G401.6 (cell line): Measurements from ENCODE around the gene NAA15.
"Not testable (repeated sequence)": the region's sequence is repeated elsewhere in the genome, so short reads cannot be mapped to it uniquely, and the experiment has no call there.

Experiments
- FAIRE-seq: peaks from 2 replicates; lab custom pipeline; 2012; peaks lifted over from hg19 to GRCh38; lab: Jason Lieb, UNC

Gene NAA15

GRCh38 chr4:139299536-139299935, 1.8 kb upstream of the NAA15 start:
- no peak for FAIRE-seq

- peak; percentile 74 for FAIRE-seq
Observed at GRCh38 chr4:139300431-139301112, 733 bp upstream of the NAA15 start.

DNA sequence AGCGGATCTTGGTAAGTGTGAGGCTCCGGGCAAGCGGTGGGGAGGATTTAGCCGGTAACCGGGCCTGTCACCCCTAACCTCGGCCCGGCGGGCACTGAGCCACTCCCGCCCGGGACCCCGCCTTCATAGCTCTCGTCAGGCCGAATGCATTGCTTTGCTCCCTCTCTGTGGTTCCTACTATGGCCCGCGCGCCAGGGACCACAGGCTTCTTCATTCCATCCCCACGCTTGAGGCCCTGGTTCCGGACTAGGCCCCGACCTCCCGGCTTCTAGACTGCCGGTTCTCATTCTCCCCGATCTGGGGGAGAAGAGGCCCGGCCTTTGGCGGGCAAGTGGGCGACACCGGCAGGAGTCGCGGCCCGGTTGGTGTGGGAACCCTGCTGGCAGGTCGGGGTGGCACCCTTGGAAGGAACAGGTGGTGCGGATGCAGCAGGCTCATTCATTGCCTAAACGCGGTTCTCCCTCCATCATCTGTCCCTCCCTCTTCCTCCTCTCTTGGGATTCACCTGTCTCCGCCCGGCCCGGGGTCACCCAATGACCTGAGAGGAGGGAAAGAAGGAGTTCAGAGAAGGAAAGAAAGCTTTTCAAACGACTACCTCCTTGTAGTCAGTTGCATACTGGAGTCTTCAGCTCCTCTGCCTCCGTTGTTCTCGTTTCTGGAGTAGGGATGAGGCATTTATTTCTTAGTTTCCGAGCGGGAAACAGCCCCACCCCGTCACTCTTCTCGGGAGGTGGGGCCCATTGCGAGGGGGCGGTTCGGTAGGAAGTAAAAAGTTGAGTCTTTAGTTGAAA, 711 bp downstream of the NAA15 start, which contains the start of gene NDUFC1:
Gene NDUFC1, minus strand, starts transcription at position 657 of the 791 bp plus-strand sequence. CDS start 6,679 bp downstream, outside the sequence.
- FAIRE-seq, result peak; percentile 53

- no peak for FAIRE-seq
Observed at GRCh38 chr4:139304920-139305319, 3.6 kb downstream of the NAA15 start.

DNA sequence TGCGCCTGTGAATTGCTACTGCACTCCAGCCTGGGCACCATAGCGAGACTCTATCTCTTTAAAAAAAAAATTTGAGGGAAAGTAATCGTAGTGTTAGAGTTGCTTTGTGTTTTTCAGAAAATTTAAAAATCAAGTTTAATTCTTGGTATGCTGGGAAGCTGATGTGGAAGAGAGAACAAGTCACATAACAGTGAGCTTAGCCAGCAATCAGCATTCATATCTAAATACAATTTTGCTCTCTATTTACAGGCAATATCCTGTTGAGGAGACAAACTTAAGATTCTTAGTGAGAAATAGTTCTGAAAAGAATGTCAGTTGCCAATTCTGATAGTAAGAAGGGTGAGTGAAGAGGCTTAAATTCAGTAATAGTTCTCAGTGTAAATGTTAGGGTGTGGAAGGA, 10.6 kb downstream of the NAA15 start:
- FAIRE-seq, result no peak

DNA sequence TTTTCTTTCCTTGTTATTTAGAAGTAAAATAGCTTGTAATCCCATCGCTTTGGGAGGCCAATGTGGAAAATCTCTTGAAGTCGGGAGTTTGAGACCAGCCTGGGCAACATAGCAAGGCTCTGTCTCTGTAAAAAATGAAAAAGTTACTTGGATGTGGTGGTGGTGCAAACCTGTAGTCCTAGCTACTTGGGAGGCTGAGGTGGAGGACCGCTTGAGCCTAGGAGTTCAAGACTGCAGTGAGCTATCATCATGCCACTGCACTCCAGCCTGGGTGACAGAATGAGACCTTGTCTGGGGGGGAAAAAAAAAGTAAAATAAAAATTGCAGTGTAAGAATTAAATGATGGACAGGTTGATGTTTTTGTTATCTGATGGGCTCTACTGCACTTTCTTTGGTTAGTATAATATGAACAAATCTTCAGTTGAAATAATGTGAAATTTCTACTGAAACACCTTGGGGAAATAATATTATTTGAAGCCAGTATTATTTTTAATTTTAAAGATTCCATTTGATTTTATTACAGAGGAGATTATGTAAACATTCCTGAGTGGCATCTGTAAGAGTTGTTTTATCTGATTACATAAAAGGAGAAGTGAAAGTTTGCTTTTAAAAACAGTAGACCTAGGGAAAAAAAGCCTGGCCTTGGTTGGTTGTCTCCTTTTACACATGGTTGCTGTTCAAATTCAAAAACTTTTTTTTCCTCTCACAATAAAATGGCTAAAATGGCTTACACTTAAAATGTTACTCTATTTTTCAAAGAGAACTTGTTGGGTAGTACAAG, 11.4 kb downstream of the NAA15 start:
- no peak for FAIRE-seq

DNA sequence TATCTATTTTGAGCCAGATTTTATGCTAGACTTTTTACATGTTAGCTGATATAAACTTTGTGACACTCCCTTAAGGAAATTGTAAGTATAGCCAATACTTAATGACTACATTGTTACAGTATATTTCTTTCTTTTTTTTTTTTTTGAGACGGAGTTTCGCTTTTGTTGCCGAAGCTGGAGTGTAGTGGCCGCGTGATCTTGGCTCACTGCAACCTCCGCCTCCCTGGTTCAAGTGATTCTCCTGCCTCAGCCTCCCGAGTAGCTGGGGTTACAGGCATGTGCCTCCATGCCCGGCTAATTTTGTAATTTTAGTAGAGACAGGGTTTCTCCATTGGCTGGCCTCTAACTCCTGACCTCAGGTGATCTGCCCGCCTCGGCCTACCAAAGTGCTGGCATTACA, 12.1 kb downstream of the NAA15 start:
- FAIRE-seq, result not testable (repeated sequence)

DNA sequence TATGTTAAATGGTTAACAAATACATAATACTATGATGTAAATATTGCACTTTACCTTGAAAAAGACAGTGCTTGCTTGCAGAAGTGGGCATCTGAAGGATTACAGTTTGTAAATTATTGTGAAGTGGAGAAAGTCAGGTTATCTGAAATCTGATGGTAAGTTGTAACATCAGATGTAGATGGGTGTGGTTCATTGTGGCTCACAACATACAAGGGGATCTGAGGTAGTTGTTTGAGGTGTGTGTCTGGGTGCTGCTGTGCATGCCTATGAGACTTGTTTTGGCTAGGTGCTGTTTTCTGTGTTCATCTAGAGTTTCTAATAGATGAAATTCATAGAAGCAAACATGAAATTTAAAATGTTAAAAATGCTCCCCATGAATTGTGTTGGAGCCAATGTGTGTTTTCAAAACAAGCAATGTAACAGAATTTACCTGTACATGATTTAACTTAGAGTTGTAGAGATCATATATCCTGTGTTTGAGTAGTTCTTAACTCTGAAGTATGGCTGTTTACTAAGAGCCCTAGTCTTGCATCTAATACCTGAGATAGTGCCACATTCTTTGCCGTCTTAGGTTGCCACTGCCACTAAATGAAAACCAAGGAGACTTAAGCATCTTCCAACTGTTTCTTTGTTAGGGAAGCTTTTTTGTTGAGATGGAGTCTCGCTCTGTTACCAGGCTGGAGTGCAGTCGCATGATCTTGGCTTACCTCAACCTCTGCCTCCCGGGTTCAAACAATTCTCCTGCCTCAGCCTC, 12.9 kb downstream of the NAA15 start:
- no peak for FAIRE-seq

DNA sequence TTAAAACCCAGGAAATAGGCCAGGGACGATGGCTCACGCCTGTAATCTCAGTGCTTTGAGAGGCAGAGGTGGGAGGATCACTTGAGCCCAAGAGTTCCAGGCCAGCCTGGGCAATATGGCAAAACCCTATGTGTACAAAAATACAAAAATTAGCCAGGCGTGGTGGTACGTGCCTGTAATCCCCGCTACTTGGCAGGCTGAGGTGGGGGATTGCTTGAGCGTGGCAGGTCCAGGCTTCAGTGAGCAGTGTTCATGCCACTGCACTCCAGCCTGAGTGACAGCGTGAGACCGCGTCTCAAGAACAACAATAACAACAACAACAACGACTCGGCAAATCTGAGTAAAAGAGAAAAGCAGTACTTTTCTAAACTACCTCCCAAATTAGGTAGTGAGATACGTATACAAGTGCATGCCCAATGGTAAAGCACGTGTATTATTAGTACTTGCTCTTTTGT, 13.9 kb downstream of the NAA15 start:
- no peak for FAIRE-seq

DNA sequence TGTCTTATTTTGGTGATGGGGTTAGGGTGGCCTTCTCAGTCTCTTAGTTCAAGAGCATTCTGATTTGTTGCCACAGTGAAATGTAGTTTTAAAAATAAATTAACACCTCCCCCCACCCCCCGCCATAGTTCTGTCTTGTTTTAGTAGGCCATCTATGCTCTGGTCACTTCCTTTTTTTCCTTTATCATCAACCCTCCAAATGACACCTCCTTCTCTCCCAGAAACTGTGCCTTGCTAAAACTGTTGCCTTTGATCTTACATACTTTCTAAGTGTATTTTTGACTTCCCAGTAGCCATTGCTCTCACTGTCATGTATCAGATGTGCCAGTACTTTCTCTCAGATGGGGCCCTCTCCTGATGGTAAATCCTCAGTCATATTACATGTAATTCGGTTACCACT, 15.4 kb downstream of the NAA15 start:
- no peak for FAIRE-seq

DNA sequence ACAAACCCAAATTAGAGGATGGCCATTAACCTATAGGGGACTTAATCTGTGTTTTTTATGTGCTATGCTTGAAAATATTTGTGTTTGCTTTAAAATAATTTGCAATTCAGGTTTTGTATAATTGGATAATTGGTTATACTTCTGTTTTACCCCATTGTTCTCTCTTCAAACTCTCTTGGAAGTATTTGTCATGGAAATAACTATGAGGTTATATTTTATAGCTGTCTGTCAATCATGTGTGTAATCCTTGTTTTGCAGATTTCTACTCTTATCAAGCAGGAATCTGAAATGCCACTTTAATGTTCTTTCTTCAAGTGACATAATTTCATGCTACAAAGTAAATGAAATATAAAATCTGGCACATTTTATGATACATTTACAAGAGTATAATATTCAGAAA, 16.3 kb downstream of the NAA15 start:
- no peak for FAIRE-seq

DNA sequence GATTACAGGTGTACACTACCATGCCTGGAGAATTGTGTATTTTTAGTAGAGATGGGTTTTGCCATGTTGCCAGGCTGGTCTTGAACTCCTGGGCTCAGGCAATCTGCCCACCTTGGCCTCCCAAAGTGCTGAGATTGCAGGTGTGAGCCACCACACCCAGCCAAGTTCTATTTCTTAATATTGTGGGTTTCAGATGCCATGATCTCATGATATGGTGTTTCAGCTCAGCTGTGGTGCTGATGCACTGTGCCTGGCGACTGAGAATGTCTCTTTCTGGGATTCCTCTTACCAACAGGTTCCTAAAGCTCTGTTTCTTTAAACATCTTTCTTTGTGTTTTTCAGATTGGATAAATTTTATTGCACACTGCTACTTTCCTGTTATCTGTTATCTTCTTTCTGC, 18.3 kb downstream of the NAA15 start:
- no peak for FAIRE-seq

DNA sequence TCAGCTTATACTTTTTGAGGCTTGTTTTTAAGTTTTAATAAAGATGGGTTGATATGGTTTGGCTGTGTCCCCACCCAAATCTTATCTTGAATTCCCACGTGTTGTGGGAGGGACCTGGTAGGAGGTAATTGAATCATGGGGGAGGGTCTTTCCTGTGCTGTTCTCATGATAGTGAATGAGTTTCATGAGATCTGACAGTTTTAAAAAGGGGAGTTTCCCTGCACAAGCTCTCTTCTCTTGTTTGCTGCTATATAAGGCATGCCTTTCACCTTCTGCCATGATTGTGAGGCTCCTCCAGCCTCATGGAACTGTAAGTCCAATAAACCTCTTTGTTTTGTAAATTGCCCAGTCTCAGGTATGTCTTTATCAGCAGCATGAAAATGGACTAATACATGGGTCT, 20.8 kb downstream of the NAA15 start:
- not testable (repeated sequence) for FAIRE-seq

DNA sequence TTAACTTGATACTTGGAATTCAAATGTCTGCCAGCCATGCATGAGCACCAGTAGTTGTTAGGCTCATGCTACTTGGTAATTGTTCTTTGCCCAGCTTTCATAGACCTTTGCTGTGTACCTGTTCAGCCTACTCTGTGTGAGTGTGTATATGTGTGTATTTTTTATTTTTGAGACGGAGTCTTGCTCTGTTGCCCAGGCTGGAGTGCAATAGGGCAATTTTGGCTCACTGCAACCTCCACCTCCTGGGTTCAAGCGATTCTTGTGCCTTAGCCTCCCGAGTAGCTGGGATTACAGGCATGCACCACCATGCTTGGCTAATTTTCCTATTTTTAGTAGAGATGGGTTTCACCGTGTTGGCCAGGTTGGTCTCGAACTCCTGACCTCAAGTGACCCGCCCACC, 21.2 kb downstream of the NAA15 start:
- FAIRE-seq, result not testable (repeated sequence)

DNA sequence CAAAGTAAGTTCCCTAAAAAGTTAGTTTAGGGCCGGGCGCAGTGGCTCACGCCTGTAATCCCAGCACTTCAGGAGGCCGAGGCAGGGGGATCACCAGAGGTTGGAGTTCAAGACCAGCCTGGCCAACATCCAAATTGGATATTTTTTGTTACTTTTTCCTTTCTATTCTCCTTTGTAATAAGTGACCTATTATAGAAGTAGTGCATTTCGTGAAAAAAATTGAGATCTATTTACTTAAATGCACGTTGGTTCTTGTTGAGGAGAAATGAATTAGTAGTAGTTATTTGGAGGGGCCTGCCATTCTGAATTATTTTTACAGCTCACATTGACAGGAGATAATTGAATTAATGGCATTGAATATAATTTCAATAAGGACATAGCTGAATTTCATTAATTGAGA, 23.3 kb downstream of the NAA15 start:
- no peak for FAIRE-seq

DNA sequence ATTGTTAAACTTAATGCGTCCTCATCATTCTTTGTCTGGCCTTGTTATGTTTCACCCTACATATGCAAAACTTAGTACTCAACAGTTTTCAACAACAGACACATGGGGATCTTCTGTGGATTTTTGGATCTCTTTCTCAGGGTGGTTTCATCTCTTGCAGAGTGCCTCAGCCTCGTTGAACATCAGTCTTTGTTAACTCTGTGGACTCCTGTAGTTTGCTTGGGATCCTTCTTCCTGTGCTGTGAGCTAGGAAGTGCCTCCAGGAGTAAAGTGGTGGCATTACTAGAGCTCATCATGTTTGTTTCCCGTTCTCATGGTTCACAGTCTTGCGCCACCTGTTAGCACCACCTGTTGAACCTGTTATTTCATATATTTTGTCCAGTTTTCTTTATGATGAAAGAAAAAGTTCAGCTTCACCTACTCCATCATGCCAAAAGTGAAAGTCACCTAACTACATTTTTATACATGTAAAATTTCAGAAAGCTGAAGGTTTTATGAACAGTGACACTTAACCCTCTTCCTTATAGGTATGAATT, 28.4 kb downstream of the NAA15 start:
- FAIRE-seq, result no peak

GRCh38 chr4:139330283-139330682, 29.0 kb downstream of the NAA15 start:
- FAIRE-seq, result no peak

DNA sequence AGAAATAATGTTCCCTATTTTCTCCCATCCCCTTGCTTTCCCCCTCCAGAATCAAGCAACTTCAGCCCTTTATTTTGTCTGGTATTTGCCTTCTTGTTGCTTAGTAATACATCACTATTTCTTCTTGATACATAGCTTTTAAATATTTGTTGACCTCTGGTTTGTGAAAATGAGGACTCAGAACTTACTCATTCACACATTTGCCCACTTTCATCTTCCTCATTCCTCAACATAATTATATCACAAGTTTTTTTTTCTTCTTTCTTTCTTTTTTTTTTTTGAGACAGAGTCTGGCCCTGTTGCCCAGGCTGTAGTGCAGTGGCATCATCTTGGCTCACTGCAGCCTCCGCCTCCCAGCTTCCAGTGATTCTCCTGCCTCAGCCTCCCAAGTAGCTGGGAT, 29.9 kb downstream of the NAA15 start:
- FAIRE-seq, result no peak

GRCh38 chr4:139333046-139333445, 31.7 kb downstream of the NAA15 start:
- no peak for FAIRE-seq

DNA sequence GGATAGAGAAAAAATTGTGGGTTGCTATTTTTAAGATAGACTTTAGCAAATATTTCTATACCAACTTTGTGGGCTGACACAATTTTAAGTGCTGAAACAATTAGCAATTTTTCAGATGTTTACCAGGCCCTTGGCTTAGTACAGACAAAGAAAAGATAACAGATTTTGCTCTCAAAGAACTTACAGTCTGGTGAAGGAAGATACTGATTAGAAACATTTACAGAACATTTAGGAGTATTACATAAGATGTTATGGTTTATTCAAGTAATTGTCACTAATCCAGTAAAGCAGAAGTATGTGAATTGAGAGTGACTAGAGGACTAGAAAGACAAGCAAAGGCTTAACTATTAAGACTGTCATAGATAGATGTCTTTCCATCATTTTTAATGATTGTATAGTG, 36.3 kb downstream of the NAA15 start:
- no peak for FAIRE-seq

GRCh38 chr4:139361301-139361700, 60.0 kb downstream of the NAA15 start:
- FAIRE-seq, result peak; percentile 47
